GM12878 (cell line): ENCODE measurements around the gene EXOC3L1.

ENCODE experiments used
- BCL11A ChIP-seq: IDR thresholded peaks from 2 replicates; pipeline ENCODE4 v1.6.1; 2011; ENCODE audit warnings: low read depth, low read length
- BHLHE40 ChIP-seq, 2 experiments: fragments of 450-650 bp in 1 of 2; IDR thresholded peaks; 2 replicates each; pipeline ENCODE4 v1.6.1; 2011 to 2017; ENCODE audit warnings: low read depth in 2 of 2, borderline replicate concordance in 1 of 2, improper control_type of control experiment in 1 of 2, low read length in 1 of 2, mild to moderate bottlenecking in 1 of 2
- CREM ChIP-seq: IDR thresholded peaks from 2 replicates; pipeline ENCODE4 v1.6.1; 2014; ENCODE audit warnings: antibody characterized with exemption, low read depth
- CTCF ChIP-seq, 3 experiments: IDR thresholded peaks in 2 of 3; conservative IDR thresholded peaks in 1 of 3; 2 replicates each; pipeline ENCODE4 v1.5.1; 2011; ENCODE audit warnings: low read depth in 3 of 3, low read length in 3 of 3, mild to moderate bottlenecking in 3 of 3, control low read depth in 2 of 3, moderate library complexity in 2 of 3, inconsistent platforms in 1 of 3, mixed read lengths in 1 of 3; ENCODE audit not compliant: control insufficient read depth in 2 of 3, insufficient read depth in 1 of 3; ENCODE audit errors: extremely low read depth in 1 of 3
- EZH2 ChIP-seq: IDR thresholded peaks from 2 replicates; pipeline ENCODE4 v1.6.1; 2012; ENCODE audit warnings: low read depth, mild to moderate bottlenecking, control low read depth, inconsistent platforms, low read length, borderline replicate concordance; ENCODE audit not compliant: control insufficient read depth
- FOS ChIP-seq: IDR thresholded peaks from 3 replicates; pipeline ENCODE4 v1.6.1; 2011; ENCODE audit warnings: borderline replicate concordance; ENCODE audit not compliant: insufficient read length; ENCODE audit errors: extremely low read depth
- GABPA ChIP-seq: IDR thresholded peaks from 2 replicates; pipeline ENCODE4 v1.6.1; 2014; ENCODE audit warnings: antibody characterized with exemption, low read depth, mild to moderate bottlenecking, inconsistent platforms
- POLR2AphosphoS5 ChIP-seq: IDR thresholded peaks from 2 replicates; pipeline ENCODE4 v1.6.1; 2011; ENCODE audit warnings: mild to moderate bottlenecking, low read length, inconsistent platforms
- RFX5 ChIP-seq: IDR thresholded peaks from 2 replicates; pipeline ENCODE4 v1.6.1; 2011; ENCODE audit warnings: low read depth, low read length, improper control_type of control experiment
- SIX5 ChIP-seq: IDR thresholded peaks from 2 replicates; pipeline ENCODE4 v1.6.1; 2011; ENCODE audit warnings: mild to moderate bottlenecking, low read depth, low read length, moderate library complexity; ENCODE audit not compliant: severe bottlenecking
- TAF1 ChIP-seq: IDR thresholded peaks from 2 replicates; pipeline ENCODE4 v1.6.1; 2011; ENCODE audit warnings: mild to moderate bottlenecking, low read depth, low read length, borderline replicate concordance
- ZBED1 ChIP-seq: IDR thresholded peaks from 2 replicates; pipeline ENCODE4 v1.6.1; 2016; ENCODE audit warnings: borderline replicate concordance

GRCh38 chr16:67150833-67151396, 39.0 kb downstream of the EXOC3L1 start, which contains the start of gene B3GNT9:
- 0 out of 2 replicates have a peak, but pooled peaks have one; percentile 16 for TF ChIP-seq POLR2AphosphoS5
- TF ChIP-seq SIX5 = no peak
- no peak for TF ChIP-seq GABPA
- TF ChIP-seq FOS = no peak
- no peak for TF ChIP-seq ZBED1
- TF ChIP-seq CREM = no peak
- no peak for TF ChIP-seq RFX5
- no peak for TF ChIP-seq EZH2
- peak in 1 of 2 experiments; percentile 67; a peak in 2 of 4 replicates for TF ChIP-seq BHLHE40 (IDR thresholded peaks at IDR 0.05; ENCODE audit: borderline replicate concordance in 1 of 2, low read depth in 2 of 2, low read length in 1 of 2)
- TF ChIP-seq TAF1 = 0 out of 2 replicates have a peak, but pooled peaks have one; percentile 4
- no peak for TF ChIP-seq BCL11A
- no peak for TF ChIP-seq CTCF (IDR thresholded peaks at IDR 0.05 in 2 of 3, conservative IDR thresholded peaks at IDR 0.05 in 1 of 3; ENCODE audit: control insufficient read depth in 2 of 3, extremely low read depth in 1 of 3, insufficient read depth in 1 of 3, low read depth in 3 of 3, low read length in 3 of 3)
